Keratinocyte (primary cell): Measurements from ENCODE around the gene TDRD9. TPM values are rescaled to one million over a fixed set of nuclear protein-coding genes. Genes with fewer than 3 reads are reported as not detected.

ENCODE experiments used
- DNase-seq: peaks from one replicate; pipeline ENCODE4 v3.0.0-alpha.2; 2011; ENCODE audit warnings: low read depth, missing footprints, low spot score
- FAIRE-seq: peaks from 2 replicates; lab custom pipeline; 2011; peaks lifted over from hg19 to GRCh38; lab: Jason Lieb, UNC
- H2AFZ ChIP-seq: 2 replicates; pipeline ENCODE4 v1.6.0; 2012; ENCODE audit warnings: low read length, control low read depth, inconsistent platforms; ENCODE audit not compliant: control insufficient read depth
- H3K27ac ChIP-seq: 2 replicates; pipeline ENCODE4 v1.5.1; 2011; ENCODE audit warnings: low read length; ENCODE audit not compliant: control insufficient read depth, insufficient read depth
- H3K27me3 ChIP-seq: 3 replicates; pipeline ENCODE4 v1.6.0; 2011; ENCODE audit warnings: low read length; ENCODE audit not compliant: control insufficient read depth, insufficient read depth; ENCODE audit errors: extremely low read depth
- H3K36me3 ChIP-seq, 2 experiments: 2 replicates in 1 of 2; 3 replicates in 1 of 2; pipeline ENCODE4 v1.5.1; 2011; ENCODE audit warnings: low read length in 2 of 2, mild to moderate bottlenecking in 1 of 2; ENCODE audit not compliant: control insufficient read depth in 2 of 2, insufficient read depth in 2 of 2; ENCODE audit errors: extremely low read depth in 1 of 2
- H3K4me1 ChIP-seq: 3 replicates; pipeline ENCODE4 v1.5.1; 2011; ENCODE audit warnings: low read length; ENCODE audit not compliant: control insufficient read depth, insufficient read depth; ENCODE audit errors: extremely low read depth
- H3K4me2 ChIP-seq: 3 replicates; pipeline ENCODE4 v1.6.0; 2011; ENCODE audit warnings: low read depth, low read length; ENCODE audit not compliant: control insufficient read depth, insufficient read depth; ENCODE audit errors: extremely low read depth
- H3K4me3 ChIP-seq, 3 experiments: fragments of 200-600 bp in 1 of 3; sonication (generic) in 1 of 3; 2 replicates in 2 of 3; 3 replicates in 1 of 3; pipeline ENCODE4 v1.5.1; 2011 to 2016; ENCODE audit warnings: low read length in 3 of 3, mild to moderate bottlenecking in 3 of 3, control low read depth in 2 of 3, inconsistent platforms in 1 of 3, low read depth in 1 of 3, mixed read lengths in 1 of 3, mixed run types in 1 of 3, moderate library complexity in 1 of 3; ENCODE audit not compliant: control insufficient read depth in 2 of 3, insufficient read depth in 2 of 3; ENCODE audit errors: extremely low read depth in 1 of 3
- H3K79me2 ChIP-seq: 2 replicates; pipeline ENCODE4 v1.6.0; 2012; ENCODE audit warnings: low read length; ENCODE audit not compliant: control insufficient read depth, insufficient read depth
- H3K9ac ChIP-seq: 3 replicates; pipeline ENCODE4 v1.6.0; 2011; ENCODE audit warnings: low read length; ENCODE audit not compliant: control insufficient read depth, insufficient read depth; ENCODE audit errors: extremely low read depth
- H3K9me1 ChIP-seq: 3 replicates; pipeline ENCODE4 v1.6.0; 2011; ENCODE audit warnings: low read length; ENCODE audit not compliant: control insufficient read depth, insufficient read depth; ENCODE audit errors: extremely low read depth
- H3K9me3 ChIP-seq: 2 replicates; pipeline ENCODE4 v1.5.1; 2012; ENCODE audit warnings: low read depth, low read length; ENCODE audit not compliant: control insufficient read depth
- H4K20me1 ChIP-seq: 3 replicates; pipeline ENCODE4 v1.6.0; 2011; ENCODE audit warnings: low read length; ENCODE audit not compliant: control insufficient read depth, insufficient read depth; ENCODE audit errors: extremely low read depth
- CTCF ChIP-seq, 3 experiments: IDR thresholded peaks in 1 of 3; conservative IDR thresholded peaks in 1 of 3; optimal IDR thresholded peaks in 1 of 3; 2 replicates in 2 of 3; 3 replicates in 1 of 3; pipeline versions ENCODE3 to v1.5.1; 2011; ENCODE audit warnings: low read length in 3 of 3, mild to moderate bottlenecking in 3 of 3, moderate library complexity in 2 of 3, control low read depth in 1 of 3, inconsistent platforms in 1 of 3; ENCODE audit not compliant: insufficient read depth in 2 of 3; ENCODE audit errors: extremely low read depth in 1 of 3
- EZH2 ChIP-seq: IDR thresholded peaks from one replicate; pipeline ENCODE4 v1.6.1; 2012; ENCODE audit warnings: inconsistent platforms, mild to moderate bottlenecking, low read length, moderate library complexity
- dilution Hi-C: fragments of 300-500 bp; cut with MboI; formaldehyde crosslinking; loops from one replicate; pipeline ENCODE4 v1.7.0; 2020; ENCODE audit warnings: low sequenced_read_pairs; ENCODE audit not compliant: extremely low pct_ligation_motif_present
- polyA plus RNA-seq, 5 experiments: library from polyadenylated mRNA; depleted of rRNA in 3 of 5; stranded (reverse) in 3 of 5; stranded (forward) in 1 of 5; unstranded in 1 of 5; fragments of >200 nt; gene quantifications; 1 replicate in 1 of 5; 2 replicates in 3 of 5; 3 replicates in 1 of 5; pipeline versions ENCODE4 v1.2.1 to v1.2.3, GENCODE V29; 2011 to 2012; ENCODE audit warnings: missing spikeins in 2 of 5, low read depth in 1 of 5, low replicate concordance in 1 of 5

TDRD9 gene
- polyA plus RNA-seq, 1 donor (not counting 4 experiments of a cell fraction or from before 2014, with no cell fraction given) = 0.10 TPM

- Histone ChIP-seq H3K9me1 (no peaks in the 10 kb centered on the region), H3K4me2 (no peak within 1 kb of the TSS), H3K9me3 (no peaks in the 10 kb centered on the region), H3K4me3 (no peak within 1 kb of the TSS), H3K27me3 (peaks cover 12% of the 10 kb centered on the region), H3K79me2 (no peaks in the 10 kb centered on the region), H3K36me3 (no peaks in the 10 kb centered on the region), H3K27ac (no peak within 1 kb of the TSS), H2AFZ (no peak within 1 kb of the TSS), H3K4me1 (no peaks in the 10 kb centered on the region), H4K20me1 (no peaks in the 10 kb centered on the region), H3K9ac (no peak within 1 kb of the TSS)
- TF ChIP-seq CTCF (optimal IDR thresholded peaks at IDR 0.05 in 1 of 3, IDR thresholded peaks at IDR 0.05 in 1 of 3, conservative IDR thresholded peaks at IDR 0.05 in 1 of 3; ENCODE audit: extremely low read depth in 1 of 3, insufficient read depth in 2 of 3, low read length in 3 of 3) (no peak), EZH2 (no peak)
- DNase-seq (no peak), FAIRE-seq (no peak)
- dilution Hi-C loops = no loop called here
These were observed 13.9 kb downstream of the TDRD9 start, which contains the start of gene RD3L for GRCh38 chr14:103941973-103942736. Gene RD3L, minus strand, starts transcription at chr14:103942529. Its CDS starts 834 bp downstream, at chr14:103941695.

GRCh38 chr14:103943673-103944072, 15.4 kb downstream of the TDRD9 start:
- Histone ChIP-seq H3K9me1 (no peaks in the 10 kb centered on the region), H3K9ac (no peak overlapping the region), H3K27ac (no peak overlapping the region), H3K4me1 (no peaks in the 10 kb centered on the region), H3K27me3 (peaks cover 12% of the 10 kb centered on the region), H3K4me2 (no peak overlapping the region), H2AFZ (no peak overlapping the region), H3K4me3 (no peak overlapping the region), H4K20me1 (no peaks in the 10 kb centered on the region), H3K36me3 (no peaks in the 10 kb centered on the region), H3K9me3 (no peaks in the 10 kb centered on the region), H3K79me2 (no peaks in the 10 kb centered on the region)
- dilution Hi-C loops = no loop called here
- DNase-seq = no peak
- TF ChIP-seq EZH2 = no peak
- TF ChIP-seq CTCF (optimal IDR thresholded peaks at IDR 0.05 in 1 of 3, IDR thresholded peaks at IDR 0.05 in 1 of 3, conservative IDR thresholded peaks at IDR 0.05 in 1 of 3; ENCODE audit: extremely low read depth in 1 of 3, insufficient read depth in 2 of 3, low read length in 3 of 3) = no peak
- FAIRE-seq = no peak
